Thyroid gland (tissue), 4 donors: ENCODE results near the gene NCOA3.

Experiments
- CTCF ChIP-seq, 6 experiments: fragments of 200-600 bp in 3 of 6; fragments of 450-650 bp in 3 of 6; sonication (generic) in 3 of 6; IDR thresholded peaks; one replicate each; pipeline ENCODE4 v1.5.1; 2016 to 2019; ENCODE audit warnings: antibody characterized with exemption in 6 of 6, mild to moderate bottlenecking in 2 of 6, inconsistent platforms in 1 of 6, moderate library complexity in 1 of 6
- POLR2A ChIP-seq, 2 donors: fragments of 450-650 bp; IDR thresholded peaks; one replicate each; pipeline ENCODE4 v1.6.1; 2017; ENCODE audit warnings: antibody characterized with exemption in 2 of 2, mild to moderate bottlenecking in 2 of 2, moderate library complexity in 1 of 2

GRCh38 chr20:47700327-47700726 is 198.6 kb downstream of the NCOA3 start:
- TF ChIP-seq CTCF (IDR thresholded peaks at IDR 0.05) (no peak), POLR2A (IDR thresholded peaks at IDR 0.05) (no peak)
